H1 (cell line): ENCODE results near the gene ZNF697. TPM values are rescaled to one million over a fixed set of nuclear protein-coding genes. Genes with fewer than 3 reads are reported as not detected.

Source experiments
- ASH2L ChIP-seq: fragments of 200-600, 300-600 bp; sonication (generic); IDR thresholded peaks from one replicate; pipeline ENCODE4 v1.7.1; 2017; ENCODE audit warnings: low read length
- CHD2 ChIP-seq: IDR thresholded peaks from 2 replicates; pipeline ENCODE4 v1.6.1; 2012; ENCODE audit warnings: low read length, improper control_type of control experiment
- E2F6 ChIP-seq: IDR thresholded peaks from 2 replicates; pipeline ENCODE4 v1.6.1; 2012; ENCODE audit warnings: inconsistent platforms
- JUND ChIP-seq: IDR thresholded peaks from 2 replicates; pipeline ENCODE4 v1.6.1; 2011; ENCODE audit warnings: mild to moderate bottlenecking, improper control_type of control experiment, low read length
- SIRT6 ChIP-seq: IDR thresholded peaks from one replicate; pipeline ENCODE4 v1.7.1; 2012; ENCODE audit warnings: low read length, inconsistent platforms
- YY1 ChIP-seq: IDR thresholded peaks from 2 replicates; pipeline ENCODE4 v1.6.1; 2011; ENCODE audit warnings: low read depth, mild to moderate bottlenecking, low read length
- polyA plus RNA-seq, 7 experiments: library from polyadenylated mRNA; depleted of rRNA in 3 of 7; stranded (reverse) in 5 of 7; unstranded in 2 of 7; fragments of >200 nt in 5 of 7; fragments of 200-250 nt in 2 of 7; gene quantifications; 1 replicate in 5 of 7; 2 replicates in 1 of 7; 4 replicates in 1 of 7; pipeline versions ENCODE4 v1.2.1 to v1.2.3, GENCODE V29; 2011 to 2013; ENCODE audit warnings: missing spikeins in 2 of 7, mixed read lengths in 2 of 7
- total RNA-seq: library from RNA; stranded (reverse); fragmentation: NEBNext Ultra II Directional; extraction: Animal tissue kit (Norgen Biotek cat#: 25700); gene quantifications from 2 replicates; pipeline ENCODE4 v1.2.1, GENCODE V29; 2021

The ZNF697 gene
- total and polyA plus RNA-seq, 2 of the 8 experiments (the other 6 are each of a cell fraction or from before 2014, with no cell fraction given), result 5.6 to 18.3 TPM

- no peak for TF ChIP-seq E2F6
- TF ChIP-seq YY1, result no peak
- no peak for TF ChIP-seq SIRT6
- no peak for TF ChIP-seq JUND
- TF ChIP-seq CHD2, result no peak
- no peak for TF ChIP-seq ASH2L
Observed at GRCh38 chr1:119682141-119682540, 34.1 kb upstream of the ZNF697 start (continued).
